ENCODE results near the gene PDGFD.
A peak's percentile ranks its signal among the peaks of the same experiment; 100 is the strongest.

The PDGFD gene

GRCh38 chr11:103988595-103988969 is 175.4 kb downstream of the PDGFD start:
- H3K9me3 Mint-ChIP-seq: no peaks in the 10 kb centered on the region

DNA sequence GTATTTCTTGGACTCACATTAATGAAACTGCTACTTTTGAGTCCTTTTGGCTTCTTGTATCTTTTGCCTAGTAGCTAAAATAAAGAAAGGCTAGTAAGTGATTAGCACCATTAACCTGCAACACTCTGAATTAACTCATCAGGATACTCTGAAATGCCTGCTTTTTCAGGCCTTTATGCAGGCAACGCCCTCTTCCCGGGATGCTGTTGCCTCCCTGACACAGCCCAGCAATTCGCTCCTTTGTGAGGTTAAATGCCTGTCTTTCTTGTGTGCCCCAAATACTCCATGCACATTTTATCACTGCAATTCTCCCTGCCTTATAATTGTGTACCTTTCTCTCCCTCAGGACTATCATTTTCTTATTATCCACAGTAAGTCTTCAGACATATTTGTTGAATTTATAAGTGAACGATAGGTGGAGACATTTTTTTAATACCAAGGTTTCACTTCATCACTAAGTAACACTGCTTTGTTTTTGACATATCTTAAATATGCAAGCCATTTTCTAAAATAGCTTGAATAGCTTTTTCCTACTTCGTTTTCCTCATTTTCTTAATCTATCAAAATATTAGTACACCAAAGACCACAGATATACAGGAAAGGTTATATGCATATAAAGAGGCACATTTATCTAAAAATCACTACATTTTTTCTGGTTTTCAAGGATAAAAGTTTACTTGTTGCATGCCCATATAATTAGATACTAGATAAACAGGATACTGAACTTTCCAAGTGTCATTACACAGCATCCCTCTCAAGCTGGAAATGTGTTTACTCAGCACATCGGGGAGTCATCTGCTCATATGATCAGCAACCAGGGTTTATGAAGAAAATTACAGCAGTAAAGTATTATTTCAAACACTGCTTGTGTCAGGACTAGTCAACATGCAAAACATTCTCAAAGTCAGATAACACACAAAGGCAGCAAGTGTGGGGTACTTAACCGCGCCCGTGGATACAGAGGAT is 176.0 kb downstream of the PDGFD start:
- DNase-seq: no peak
- no peak overlapping the region for H3K27ac Mint-ChIP-seq
- H3K27me3 Mint-ChIP-seq: no peaks in the 10 kb centered on the region
- no peaks in the 10 kb centered on the region for H3K4me1 Mint-ChIP-seq
- H3K4me3 Mint-ChIP-seq: no peak overlapping the region
- H3K9me3 Mint-ChIP-seq: no peaks in the 10 kb centered on the region
- ATAC-seq: no peak

More at GRCh38 chr11:103988595-103988969, 175.4 kb downstream of the PDGFD start:
- H3K4me1 Mint-ChIP-seq: no peaks in the 10 kb centered on the region
- H3K4me3 Mint-ChIP-seq: no peak overlapping the region
- no peak for ATAC-seq
- DNase-seq: no peak
- no peaks in the 10 kb centered on the region for H3K27me3 Mint-ChIP-seq
- H3K27ac Mint-ChIP-seq: no peak overlapping the region

DNA sequence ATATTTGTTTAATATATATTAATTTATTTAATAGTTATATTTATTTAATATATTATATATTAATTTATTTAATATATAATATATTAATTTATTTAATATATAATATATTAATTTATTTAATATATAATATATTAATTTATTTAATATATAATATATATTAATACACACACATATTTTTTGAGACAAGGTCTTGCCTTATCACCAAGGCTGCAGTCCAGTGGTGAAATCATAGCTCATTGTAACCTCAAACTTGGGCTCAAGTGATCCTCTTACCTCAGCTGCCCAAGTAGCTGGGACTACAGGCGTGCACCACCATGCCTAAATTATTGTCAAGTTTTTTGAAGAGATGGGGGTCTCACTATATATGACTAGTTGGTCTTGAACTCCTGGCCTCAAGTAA is 178.9 kb downstream of the PDGFD start:
- Mint-ChIP-seq H3K4me1 (no peaks in the 10 kb centered on the region), H3K27ac (no peak overlapping the region), H3K27me3 (no peaks in the 10 kb centered on the region), H3K4me3 (no peak overlapping the region), H3K9me3 (no peaks in the 10 kb centered on the region)
- no peak for DNase-seq
- peak; percentile 26 for ATAC-seq

GRCh38 chr11:103980108-103980507 is 183.8 kb downstream of the PDGFD start:
- Mint-ChIP-seq H3K27me3 (no peaks in the 10 kb centered on the region), H3K27ac (no peak overlapping the region), H3K4me3 (no peak overlapping the region), H3K9me3 (peaks cover 0 to 13% of the 10 kb centered on the region in 2 donors), H3K4me1 (no peaks in the 10 kb centered on the region)
- no peak for ATAC-seq
- DNase-seq: no peak

- ATAC-seq (no peak), DNase-seq (no peak)
- Mint-ChIP-seq H3K27ac (no peak overlapping the region), H3K4me3 (no peak overlapping the region), H3K9me3 (peaks cover 1 to 13% of the 10 kb centered on the region in 2 donors), H3K27me3 (no peaks in the 10 kb centered on the region), H3K4me1 (no peaks in the 10 kb centered on the region)
Observed at GRCh38 chr11:103978616-103979595, 185.0 kb downstream of the PDGFD start.

GRCh38 chr11:103972013-103972412 is 191.9 kb downstream of the PDGFD start:
- Mint-ChIP-seq H3K4me3 (no peak overlapping the region), H3K27me3 (no peaks in the 10 kb centered on the region), H3K27ac (no peak overlapping the region), H3K4me1 (no peaks in the 10 kb centered on the region), H3K9me3 (peaks cover 12 to 30% of the 10 kb centered on the region in 2 donors)
- ATAC-seq (no peak), DNase-seq (no peak)

- Mint-ChIP-seq H3K4me3 (no peak overlapping the region), H3K27ac (no peak overlapping the region), H3K4me1 (no peaks in the 10 kb centered on the region), H3K9me3 (peaks cover 12 to 18% of the 10 kb centered on the region in 2 donors), H3K27me3 (no peaks in the 10 kb centered on the region)
- no peak for DNase-seq
- ATAC-seq: no peak
Observed at GRCh38 chr11:103970701-103971249, 193.2 kb downstream of the PDGFD start.

DNA sequence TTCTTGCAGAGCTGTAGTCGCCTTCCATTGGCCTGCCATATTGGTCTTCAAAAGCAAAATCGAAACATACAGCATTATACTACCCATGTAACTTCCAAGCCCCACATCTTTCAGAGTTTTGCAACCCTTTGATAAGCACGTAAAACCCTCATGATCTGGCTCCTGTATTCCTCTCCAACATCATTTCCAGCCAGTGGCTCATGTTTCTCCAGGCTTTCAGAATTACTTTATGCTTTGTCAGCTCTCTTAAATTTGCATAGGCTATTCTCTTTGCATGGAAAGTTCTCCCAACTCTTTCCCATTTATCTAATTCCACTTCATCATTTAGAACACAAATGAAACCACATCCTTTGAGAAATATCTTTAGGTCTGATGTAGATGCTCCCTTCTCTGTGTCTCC is 195.3 kb downstream of the PDGFD start:
- no peak overlapping the region for H3K27ac Mint-ChIP-seq
- no peaks in the 10 kb centered on the region for H3K4me1 Mint-ChIP-seq
- no peak for ATAC-seq
- H3K9me3 Mint-ChIP-seq: peaks cover 8 to 18% of the 10 kb centered on the region in 2 donors
- no peak for DNase-seq
- no peaks in the 10 kb centered on the region for H3K27me3 Mint-ChIP-seq
- H3K4me3 Mint-ChIP-seq: no peak overlapping the region

GRCh38 chr11:103967985-103968384 is 196.0 kb downstream of the PDGFD start:
- no peaks in the 10 kb centered on the region for H3K4me1 Mint-ChIP-seq
- ATAC-seq: no peak
- no peak overlapping the region for H3K27ac Mint-ChIP-seq
- H3K4me3 Mint-ChIP-seq: no peak overlapping the region
- H3K9me3 Mint-ChIP-seq: peaks cover 6 to 18% of the 10 kb centered on the region in 2 donors
- no peak for DNase-seq
- H3K27me3 Mint-ChIP-seq: no peaks in the 10 kb centered on the region

DNA sequence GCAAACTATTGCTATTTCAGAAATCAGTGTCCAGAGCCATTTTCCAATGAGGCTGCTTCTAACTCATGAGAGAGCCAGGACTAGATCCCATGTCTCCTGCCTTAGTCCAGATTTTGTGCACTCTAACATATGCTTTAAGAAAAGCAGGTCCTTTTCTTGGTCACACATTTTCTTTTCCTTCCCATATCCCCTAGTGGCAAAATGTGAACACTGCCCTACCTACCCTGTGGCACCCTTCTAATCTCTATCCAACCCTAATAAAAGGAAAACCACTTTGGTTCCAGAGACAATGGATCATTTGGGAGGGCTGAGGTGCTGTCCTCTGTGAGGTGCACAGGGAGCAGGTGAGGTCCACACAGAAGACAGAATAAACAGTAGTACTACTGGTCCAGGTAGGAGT is 199.6 kb downstream of the PDGFD start:
- Mint-ChIP-seq H3K27me3 (no peaks in the 10 kb centered on the region), H3K4me1 (no peaks in the 10 kb centered on the region), H3K9me3 (peaks cover 6 to 18% of the 10 kb centered on the region in 2 donors), H3K27ac (no peak overlapping the region), H3K4me3 (no peak overlapping the region)
- no peak for DNase-seq
- ATAC-seq: no peak

DNA sequence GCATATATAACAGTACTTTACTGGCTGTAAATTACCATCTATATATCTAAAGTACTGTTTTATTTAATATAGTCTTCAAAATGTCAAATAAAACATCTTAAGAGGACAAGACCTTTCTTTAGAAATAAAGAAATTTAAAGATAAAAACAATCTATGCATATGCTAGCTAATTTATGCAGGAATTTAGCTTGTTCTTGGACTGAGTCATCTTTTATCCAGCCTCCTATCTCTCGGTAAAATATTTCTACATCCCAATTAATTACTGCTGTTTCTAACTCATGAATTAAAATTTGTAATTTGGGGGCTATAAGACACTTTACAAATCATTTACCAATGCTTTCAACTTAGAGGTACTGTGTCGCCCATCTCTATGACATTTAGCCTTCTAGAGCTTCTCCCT is 200.3 kb downstream of the PDGFD start:
- ATAC-seq (no peak), DNase-seq (no peak)
- Mint-ChIP-seq H3K9me3 (peaks cover 6 to 14% of the 10 kb centered on the region in 2 donors), H3K27me3 (no peaks in the 10 kb centered on the region), H3K27ac (no peak overlapping the region), H3K4me3 (no peak overlapping the region), H3K4me1 (no peaks in the 10 kb centered on the region)

DNA sequence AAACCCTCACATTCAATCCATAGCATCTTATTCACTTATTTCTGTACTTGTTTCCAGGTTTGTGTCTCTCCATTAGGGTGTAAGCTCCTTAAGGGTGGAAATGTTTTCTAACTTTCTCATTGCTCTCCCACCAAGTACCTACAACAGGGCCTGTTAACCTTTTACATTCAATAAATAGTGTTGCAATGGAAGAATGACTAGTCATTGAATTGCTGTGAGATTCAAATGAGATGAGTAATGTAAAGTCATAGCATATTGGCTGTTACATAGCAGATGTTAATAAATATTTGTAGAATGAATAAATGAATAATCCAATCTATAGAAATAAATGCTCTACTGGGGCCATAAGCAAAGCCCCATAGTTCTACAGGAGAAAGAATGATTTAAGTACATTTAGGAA is 202.9 kb downstream of the PDGFD start:
- Mint-ChIP-seq H3K9me3 (no peaks in the 10 kb centered on the region), H3K27ac (peak overlapping the region in 1 of 2 donors; percentile 7), H3K4me1 (no peaks in the 10 kb centered on the region), H3K4me3 (no peak overlapping the region), H3K27me3 (no peaks in the 10 kb centered on the region)
- ATAC-seq (no peak), DNase-seq (no peak)

- Mint-ChIP-seq H3K9me3 (no peaks in the 10 kb centered on the region), H3K4me1 (no peaks in the 10 kb centered on the region), H3K4me3 (no peak overlapping the region), H3K27ac (no peak overlapping the region), H3K27me3 (no peaks in the 10 kb centered on the region)
- no peak for DNase-seq
- ATAC-seq: no peak
Observed at GRCh38 chr11:103960108-103960507, 203.8 kb downstream of the PDGFD start.

DNA sequence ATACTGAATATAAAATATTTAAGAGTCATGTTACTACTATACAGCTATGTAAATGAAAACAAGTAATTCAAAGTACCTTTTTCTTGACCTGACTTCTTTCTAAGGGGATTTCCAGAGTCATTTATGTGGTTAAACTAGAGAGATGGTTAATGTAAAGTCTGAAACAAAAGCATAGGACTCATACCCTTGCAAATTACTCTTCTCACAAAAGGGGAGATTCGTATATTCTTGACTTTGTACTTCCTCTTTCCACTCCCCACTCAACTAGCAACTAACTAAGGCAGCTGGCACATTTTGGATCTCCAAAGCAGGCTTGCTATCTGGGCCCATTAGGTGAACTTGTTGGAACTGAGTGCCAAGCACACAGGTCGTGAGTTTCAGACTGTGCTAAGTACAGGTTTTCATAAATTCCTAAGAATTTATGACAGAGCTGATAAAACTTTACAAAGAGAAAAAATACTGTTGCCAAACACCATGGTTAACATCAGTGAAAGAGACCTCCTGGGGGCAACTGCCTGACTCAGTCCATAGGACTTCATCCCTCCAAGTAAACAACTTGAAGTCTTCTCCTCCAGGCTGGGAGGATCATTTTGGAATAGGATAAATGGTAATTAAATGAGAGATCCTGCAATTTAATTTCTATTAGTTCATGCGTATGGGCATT is 204.5 kb downstream of the PDGFD start:
- no peak for ATAC-seq
- Mint-ChIP-seq H3K27ac (no peak overlapping the region), H3K4me1 (no peaks in the 10 kb centered on the region), H3K9me3 (no peaks in the 10 kb centered on the region), H3K27me3 (no peaks in the 10 kb centered on the region), H3K4me3 (no peak overlapping the region)
- DNase-seq: no peak

Measured in stimulated activated naive CD8-positive, alpha-beta T cell treated with anti-CD3 and anti-CD28 coated beads, Interleukin-15, amount 100 ng/mL, for 72 hours (primary cell).